ACC112 (cell line): Measurements from ENCODE around the gene ACOT7.

Experiments used
- H2AFZ ChIP-seq: fragments of 200-600 bp; sonication (generic); one replicate; pipeline ENCODE4 v1.6.0; 2017; ENCODE audit warnings: antibody characterized with exemption, low read length; ENCODE audit not compliant: unreplicated experiment
- H3K27ac ChIP-seq: fragments of 200-600 bp; sonication (generic); 2 replicates; pipeline ENCODE4 v1.5.1; 2014; ENCODE audit warnings: low read depth, mild to moderate bottlenecking, antibody characterized with exemption, low read length, moderate library complexity
- H3K27me3 ChIP-seq: fragments of 200-600 bp; sonication (generic); 2 replicates; pipeline ENCODE4 v1.6.1; 2014; ENCODE audit warnings: mild to moderate bottlenecking, antibody characterized with exemption, low read length, moderate library complexity, mixed read lengths; ENCODE audit not compliant: insufficient read depth
- H3K36me3 ChIP-seq: fragments of 200-600 bp; sonication (generic); 2 replicates; pipeline ENCODE4 v1.6.1; 2016; ENCODE audit warnings: mild to moderate bottlenecking, antibody characterized with exemption, low read length, moderate library complexity, mixed read lengths; ENCODE audit not compliant: insufficient read depth
- H3K4me1 ChIP-seq: fragments of 200-600 bp; sonication (generic); one replicate; pipeline ENCODE4 v1.6.1; 2016; ENCODE audit warnings: low read length, mixed read lengths; ENCODE audit not compliant: insufficient read depth, unreplicated experiment, control insufficient read depth
- H3K4me3 ChIP-seq: fragments of 200-600 bp; sonication (generic); 2 replicates; pipeline ENCODE4 v1.5.1; 2014; ENCODE audit warnings: mild to moderate bottlenecking, low read depth, low read length
- H3K79me2 ChIP-seq: fragments of 200-600 bp; sonication (generic); one replicate; pipeline ENCODE4 v1.6.0; 2016; ENCODE audit warnings: low read length; ENCODE audit not compliant: control insufficient read depth, unreplicated experiment, insufficient read depth

Gene ACOT7

DNA sequence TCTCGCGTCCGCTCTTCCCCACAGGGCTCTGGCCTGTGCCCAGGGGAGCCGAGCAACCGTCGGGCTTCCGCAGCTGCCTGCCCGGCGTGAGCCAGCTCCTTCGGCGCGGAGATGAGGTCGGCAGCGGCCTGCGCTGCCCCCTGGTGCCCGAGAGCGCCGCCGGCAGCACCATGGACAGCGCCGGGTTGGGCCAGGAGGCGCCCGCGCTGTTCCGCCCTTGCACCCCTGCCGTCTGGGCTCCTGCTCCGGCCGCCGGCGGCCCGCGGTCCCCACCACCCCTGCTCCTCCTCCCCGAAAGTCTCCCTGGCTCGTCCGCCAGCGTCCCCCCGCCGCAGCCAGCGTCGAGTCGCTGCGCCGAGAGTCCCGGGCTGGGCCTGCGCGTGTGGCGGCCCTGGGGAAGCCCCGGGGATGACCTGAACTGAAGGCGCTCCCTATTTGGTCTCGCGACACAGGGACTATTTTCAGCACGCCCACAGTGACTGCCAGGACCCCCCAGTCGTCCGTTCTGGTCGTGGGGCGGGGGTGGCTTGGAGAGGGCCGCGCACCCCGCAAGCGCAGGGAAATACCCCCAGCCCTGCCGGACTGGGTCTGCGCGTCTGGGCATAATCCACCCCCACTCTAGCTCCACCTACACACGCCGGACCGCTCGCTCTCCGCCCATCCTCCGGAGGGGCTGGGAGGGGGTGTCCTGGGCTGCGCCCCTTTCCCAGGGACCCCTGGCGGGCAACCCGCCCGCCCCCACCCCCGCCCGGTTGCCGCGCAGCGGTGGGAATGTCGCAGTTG is 148.3 kb downstream of the ACOT7 start:
- Histone ChIP-seq H3K27me3 (peaks cover 75% of the 10 kb centered on the region), H3K27ac (no peak overlapping the region), H2AFZ (no peak overlapping the region), H3K4me3 (peak overlapping the region; percentile 58), H3K79me2 (no peaks in the 10 kb centered on the region), H3K4me1 (no peaks in the 10 kb centered on the region), H3K36me3 (no peaks in the 10 kb centered on the region)

DNA sequence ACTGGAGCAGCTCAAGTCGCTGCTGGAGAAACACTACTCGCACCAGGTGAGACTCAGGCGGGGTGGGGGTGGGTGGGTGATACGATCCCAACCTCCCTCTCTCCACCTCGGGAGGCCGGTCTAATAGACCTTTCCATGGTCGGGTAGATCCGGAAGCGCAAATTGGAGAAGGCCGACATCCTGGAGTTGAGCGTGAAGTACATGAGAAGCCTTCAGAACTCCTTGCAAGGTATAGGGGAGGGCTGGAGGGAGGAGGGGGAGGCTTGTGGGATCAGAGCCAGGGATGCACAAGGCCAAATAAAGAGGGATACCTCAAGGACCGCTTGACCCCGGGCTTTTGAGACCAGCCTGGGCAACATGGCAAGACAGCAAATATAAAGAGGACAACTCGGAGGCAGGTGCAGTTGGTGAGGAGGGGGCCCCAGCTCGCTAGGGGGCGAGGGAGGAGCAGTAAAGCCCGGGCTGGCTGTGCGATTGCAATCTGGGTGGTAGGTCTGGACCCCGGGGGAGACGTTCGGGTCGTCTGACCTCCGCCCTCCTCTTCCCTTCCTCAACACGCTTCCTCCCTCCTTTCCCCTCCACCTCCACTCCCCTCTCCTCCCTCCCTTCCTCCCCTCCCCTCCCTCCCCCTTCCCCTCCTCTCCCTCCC is 149.0 kb downstream of the ACOT7 start:
- no peak overlapping the region for H3K4me3 ChIP-seq
- H3K27me3 ChIP-seq = peaks cover 69% of the 10 kb centered on the region

DNA sequence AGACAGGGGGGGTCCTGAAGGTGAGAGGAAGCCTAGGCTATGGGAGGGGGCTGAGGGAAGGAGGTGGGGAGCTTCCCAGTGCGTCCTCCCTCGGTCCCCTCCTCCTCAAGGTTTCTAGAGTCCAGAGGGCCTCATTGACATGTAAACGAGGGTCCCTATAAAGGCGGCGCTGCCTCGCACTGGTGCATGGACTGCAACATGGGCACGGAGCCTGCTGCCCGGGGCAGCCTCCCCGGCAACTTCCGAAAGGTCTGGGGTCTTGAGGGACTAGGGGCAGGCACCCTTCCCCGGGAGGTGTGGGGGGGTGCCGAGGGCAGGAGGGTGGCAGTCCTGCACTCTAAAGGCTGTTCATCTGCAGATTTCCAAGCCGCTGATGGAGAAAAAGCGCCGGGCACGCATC is 149.6 kb downstream of the ACOT7 start, which contains the start of gene HES3:
Gene HES3 (plus strand): TSS at position 187 of the 400 bp plus-strand sequence. CDS start 187 bp downstream, at position 374.
- Histone ChIP-seq H3K79me2 (no peaks in the 10 kb centered on the region), H3K27ac (no peak within 1 kb of the TSS), H3K36me3 (no peaks in the 10 kb centered on the region), H3K4me1 (no peaks in the 10 kb centered on the region), H2AFZ (no peak within 1 kb of the TSS), H3K27me3 (peaks cover 65% of the 10 kb centered on the region), H3K4me3 (no peak within 1 kb of the TSS)

More for the DNA sequence above, 149.0 kb downstream of the ACOT7 start:
- Histone ChIP-seq H3K27ac (no peak overlapping the region), H3K36me3 (no peaks in the 10 kb centered on the region), H3K4me1 (no peaks in the 10 kb centered on the region), H2AFZ (no peak overlapping the region), H3K79me2 (no peaks in the 10 kb centered on the region)

DNA sequence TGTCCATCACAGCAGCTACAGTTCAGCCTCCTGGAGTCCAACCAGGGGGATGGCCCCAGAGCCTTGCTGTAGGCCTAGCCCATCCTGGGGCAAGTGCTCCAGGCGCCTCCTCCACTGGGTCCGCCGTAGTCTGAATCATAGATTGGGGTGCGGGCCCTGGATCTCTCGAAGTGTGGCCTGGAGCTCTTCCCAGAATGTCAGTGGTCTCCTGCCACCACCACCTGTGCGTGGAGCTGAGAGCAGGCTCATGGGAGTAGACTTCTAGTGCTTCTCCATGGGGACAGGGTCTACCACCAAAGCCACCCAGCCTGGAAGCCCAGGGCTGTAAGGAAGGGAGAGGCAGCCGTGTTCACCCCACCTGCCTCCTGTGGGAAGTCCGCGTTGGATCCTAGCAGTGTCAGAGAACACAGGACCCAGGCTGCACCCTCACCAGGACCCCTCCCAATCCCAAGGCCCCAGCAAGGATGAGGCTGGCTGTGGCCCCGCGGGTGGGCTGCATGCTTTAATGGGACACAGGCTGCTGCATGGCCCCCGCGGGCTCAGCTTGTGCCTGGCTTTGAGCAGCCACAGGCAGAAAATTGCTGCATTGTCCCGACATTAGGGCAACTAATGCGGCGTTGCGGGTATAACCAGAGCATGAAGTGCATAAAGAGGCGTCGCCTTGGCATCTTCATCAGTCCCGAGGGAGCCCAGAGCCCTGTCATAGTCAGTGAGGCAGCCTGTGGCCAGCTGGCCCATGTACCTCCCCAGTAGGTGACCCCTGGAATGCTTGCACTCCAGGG is 150.3 kb downstream of the ACOT7 start:
- Histone ChIP-seq H3K27me3 (peaks cover 58% of the 10 kb centered on the region), H3K79me2 (no peaks in the 10 kb centered on the region), H3K4me1 (no peaks in the 10 kb centered on the region), H3K4me3 (no peak overlapping the region), H3K36me3 (no peaks in the 10 kb centered on the region), H2AFZ (no peak overlapping the region), H3K27ac (no peak overlapping the region)

GRCh38 chr1:6241887-6242740 is 151.5 kb downstream of the ACOT7 start:
- Histone ChIP-seq H2AFZ (peak overlapping the region; percentile 25), H3K27ac (no peak overlapping the region), H3K36me3 (no peaks in the 10 kb centered on the region), H3K27me3 (peaks cover 58% of the 10 kb centered on the region), H3K79me2 (no peaks in the 10 kb centered on the region), H3K4me1 (no peaks in the 10 kb centered on the region), H3K4me3 (peak overlapping the region; percentile 61; the same call in 1 of the 2 replicates)

DNA sequence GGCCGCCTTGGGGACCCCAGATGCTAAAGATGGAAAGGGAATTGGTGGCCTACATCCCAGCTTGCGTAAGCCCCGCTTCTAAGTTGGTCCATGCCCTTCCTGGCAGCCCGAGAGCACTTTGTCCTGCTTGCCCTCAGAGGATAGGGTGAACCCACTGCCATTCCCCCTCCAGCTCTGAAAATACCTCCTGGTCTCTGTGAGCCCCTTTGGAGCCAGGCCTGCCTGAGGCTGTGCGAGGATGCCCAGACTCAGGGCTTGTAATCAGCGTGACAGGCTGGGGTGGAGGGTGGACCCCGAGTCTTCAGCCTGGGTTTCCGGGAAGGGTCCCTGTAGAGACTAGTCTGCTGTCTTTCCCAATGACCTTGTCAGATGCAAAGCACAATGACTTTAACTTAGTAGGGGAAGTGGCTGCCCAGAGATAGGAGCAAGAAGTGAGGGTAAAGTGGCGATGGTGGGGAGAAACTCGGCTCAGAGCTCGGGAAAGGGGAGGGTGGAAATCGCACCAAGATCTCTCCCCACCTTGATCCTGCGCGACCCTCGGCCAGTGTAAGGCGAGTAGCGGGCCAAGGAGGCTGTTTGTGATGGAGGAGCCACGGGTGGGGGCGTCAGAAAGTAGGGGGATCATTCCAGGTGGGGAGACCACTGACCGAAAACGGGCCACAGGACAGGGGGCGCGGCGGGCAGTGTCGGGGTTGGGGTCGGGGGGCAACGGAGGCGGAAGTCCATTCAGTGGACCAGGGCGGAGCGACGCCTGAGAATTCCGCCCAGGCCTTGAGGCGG is 152.3 kb downstream of the ACOT7 start:
- Histone ChIP-seq H3K36me3 (no peaks in the 10 kb centered on the region), H3K4me1 (no peaks in the 10 kb centered on the region), H3K4me3 (no peak overlapping the region), H3K27ac (no peak overlapping the region), H3K79me2 (no peaks in the 10 kb centered on the region), H3K27me3 (peaks cover 55% of the 10 kb centered on the region), H2AFZ (no peak overlapping the region)

GRCh38 chr1:6239950-6240768 is 153.4 kb downstream of the ACOT7 start:
- peaks cover 43% of the 10 kb centered on the region for H3K27me3 ChIP-seq
- no peaks in the 10 kb centered on the region for H3K4me1 ChIP-seq
- no peak overlapping the region for H3K4me3 ChIP-seq
- no peak overlapping the region for H3K27ac ChIP-seq
- no peak overlapping the region for H2AFZ ChIP-seq
- H3K79me2 ChIP-seq = peaks cover 6% of the 10 kb centered on the region
- H3K36me3 ChIP-seq = no peaks in the 10 kb centered on the region

GRCh38 chr1:6239213-6239752 is 154.3 kb downstream of the ACOT7 start:
- H3K79me2 ChIP-seq = peaks cover 15% of the 10 kb centered on the region

GRCh38 chr1:6237093-6237492 is 156.5 kb downstream of the ACOT7 start:
- H3K4me3 ChIP-seq = no peak overlapping the region
- peaks cover 27% of the 10 kb centered on the region for H3K79me2 ChIP-seq
- peaks cover 17% of the 10 kb centered on the region for H3K27me3 ChIP-seq
- H3K4me1 ChIP-seq = peaks cover 13% of the 10 kb centered on the region
- H3K27ac ChIP-seq = no peak overlapping the region
- no peak overlapping the region for H2AFZ ChIP-seq
- peaks cover 4% of the 10 kb centered on the region for H3K36me3 ChIP-seq

More at GRCh38 chr1:6239213-6239752, 154.3 kb downstream of the ACOT7 start:
- peaks cover 2% of the 10 kb centered on the region for H3K4me1 ChIP-seq
- H2AFZ ChIP-seq = no peak overlapping the region
- no peaks in the 10 kb centered on the region for H3K36me3 ChIP-seq
- H3K27me3 ChIP-seq = peaks cover 38% of the 10 kb centered on the region
- no peak overlapping the region for H3K4me3 ChIP-seq
- no peak overlapping the region for H3K27ac ChIP-seq
